Activated CD4-positive, alpha-beta T cell treated with anti-CD3 and anti-CD28 coated beads, Interleukin-10, Interleukin-2, amounts not matched to agents 100 ng/mL and 50 ng/mL, durations not matched to agents 16 hours and 8 hours (primary cell): ENCODE measurements around the gene CSMD2.

Experiments used
- DNase-seq: peaks from one replicate; pipeline ENCODE4 v3.0.0-alpha.2; 2020

Gene CSMD2

DNA sequence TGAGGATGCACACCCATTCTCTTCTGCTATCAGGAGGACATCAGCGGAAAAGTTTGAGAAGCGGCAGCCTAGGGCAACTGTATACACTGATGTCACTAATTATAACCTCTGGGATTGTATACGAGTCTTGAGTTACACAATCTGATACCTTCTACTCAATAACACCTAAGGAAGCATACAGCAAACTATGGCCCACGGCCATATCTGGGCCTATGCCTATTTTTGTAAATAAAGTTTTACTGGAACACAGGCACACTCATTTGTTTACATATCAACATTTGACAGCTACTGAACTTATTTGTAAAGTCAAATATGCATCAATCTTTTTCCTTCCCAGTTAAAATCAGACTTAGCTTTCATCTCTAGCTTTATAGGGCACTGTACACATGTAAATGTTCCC lies 505.4 kb downstream of the CSMD2 start:
- DNase-seq: no peak

DNA sequence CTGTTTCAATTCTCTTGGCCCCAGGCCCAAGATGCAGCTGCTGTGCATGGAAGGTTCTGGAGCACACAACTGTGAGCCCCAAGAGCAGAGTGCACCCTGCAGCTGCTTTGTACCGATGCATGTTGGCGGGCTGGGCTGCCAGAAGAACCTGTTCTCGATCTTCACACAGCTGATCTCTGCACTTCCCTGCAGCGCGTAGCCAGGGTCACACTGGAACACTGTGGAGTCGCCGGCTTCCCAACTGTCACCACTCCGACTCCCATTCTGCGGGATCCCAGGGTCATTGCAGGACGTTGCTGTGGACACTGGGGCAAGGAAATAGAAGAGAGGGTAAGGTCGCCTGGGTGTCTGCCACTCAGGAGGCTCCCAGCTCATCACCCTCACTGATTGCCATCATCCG lies 507.2 kb downstream of the CSMD2 start:
- no peak for DNase-seq

DNA sequence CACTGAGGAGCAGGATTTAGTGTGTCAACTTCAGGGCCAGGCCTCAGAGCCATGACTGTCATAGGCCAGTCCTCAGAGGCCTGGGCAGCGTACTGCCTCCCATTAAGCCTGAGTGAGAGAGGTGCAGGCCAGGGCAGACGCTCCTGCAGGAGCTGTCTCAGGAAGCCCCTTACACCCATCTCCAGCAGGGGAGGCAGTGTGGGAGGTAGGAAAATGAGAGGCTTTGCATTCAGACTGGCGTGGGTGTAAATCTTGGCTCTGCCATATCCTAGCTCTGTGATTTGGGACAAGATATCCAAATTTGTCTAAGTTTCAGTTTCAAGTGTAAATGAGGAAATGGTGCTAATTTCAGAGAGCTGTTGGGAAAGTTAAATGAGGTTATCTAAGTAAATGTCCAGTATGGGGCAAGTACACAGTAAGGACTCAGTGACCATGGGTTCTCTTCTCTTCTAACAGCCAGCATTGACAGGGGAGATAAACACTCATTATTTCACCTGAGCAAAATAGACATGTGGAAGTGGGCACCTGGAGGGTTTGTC lies 508.5 kb downstream of the CSMD2 start:
- DNase-seq: no peak

DNA sequence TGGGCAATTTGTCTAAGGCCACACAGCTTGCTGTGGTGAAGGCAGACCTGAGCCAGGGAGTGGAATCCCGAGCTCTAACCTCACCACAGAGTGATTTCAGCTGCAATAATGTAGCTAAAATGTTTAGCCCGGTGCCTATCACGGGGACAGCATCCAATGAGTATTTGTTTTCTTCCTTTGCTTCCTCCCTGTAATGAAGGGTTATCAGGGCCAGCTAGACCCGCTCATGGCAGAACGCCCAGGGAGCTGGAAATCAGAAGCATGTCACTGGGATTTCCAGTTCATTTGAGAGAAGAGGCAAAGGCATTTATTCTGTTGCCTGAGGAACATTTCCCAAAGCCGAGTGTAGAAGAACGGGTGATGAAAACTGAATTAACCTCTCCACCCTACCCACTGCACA lies 509.5 kb downstream of the CSMD2 start:
- no peak for DNase-seq

DNA sequence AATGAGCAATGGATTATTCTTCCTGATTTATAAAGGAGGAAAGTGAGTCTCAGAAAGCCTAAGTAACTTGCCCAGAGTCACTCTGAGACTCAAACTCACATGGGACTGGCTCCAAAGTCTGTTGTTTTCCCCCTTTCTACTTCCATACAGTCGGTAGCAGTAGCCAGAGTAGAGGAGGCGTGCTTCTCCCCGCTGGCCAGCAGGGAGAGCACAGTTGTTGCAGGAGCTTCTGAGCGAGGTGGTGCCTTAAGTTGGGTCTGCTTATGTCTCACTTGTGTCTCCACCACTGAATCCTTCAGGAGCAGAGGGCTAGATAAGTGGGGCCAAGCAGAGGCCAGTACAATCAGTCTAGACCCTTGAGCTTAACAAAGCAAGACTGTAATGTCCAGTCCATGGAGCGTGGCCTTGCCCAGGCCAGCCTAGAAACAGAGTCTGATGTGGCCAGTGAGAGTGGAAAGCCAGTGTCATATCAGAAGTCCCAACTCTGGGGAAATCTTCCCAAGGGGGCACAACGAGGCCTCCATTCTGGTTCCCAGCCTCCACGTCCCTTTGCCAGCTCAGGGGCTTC lies 510.7 kb downstream of the CSMD2 start:
- DNase-seq: no peak

DNA sequence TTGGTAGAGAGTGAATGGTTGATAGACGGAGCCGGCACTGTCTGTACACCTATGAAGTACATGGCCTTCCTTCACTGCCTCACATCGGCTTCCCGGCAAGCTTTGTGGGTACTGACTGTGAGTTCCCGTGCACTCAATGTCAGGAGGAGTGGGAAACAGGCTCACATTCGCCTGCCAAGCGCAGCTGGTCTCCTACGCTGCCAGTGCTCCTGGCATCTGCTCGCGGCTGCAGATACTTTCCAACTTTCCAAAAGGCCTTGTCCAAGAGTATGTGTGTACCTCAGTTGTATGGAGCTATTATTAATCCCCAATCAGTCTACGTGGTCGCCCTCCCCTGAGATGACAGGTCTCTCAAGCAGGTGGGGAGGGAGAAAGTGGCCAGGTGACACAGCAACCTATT lies 511.8 kb downstream of the CSMD2 start:
- no peak for DNase-seq

DNA sequence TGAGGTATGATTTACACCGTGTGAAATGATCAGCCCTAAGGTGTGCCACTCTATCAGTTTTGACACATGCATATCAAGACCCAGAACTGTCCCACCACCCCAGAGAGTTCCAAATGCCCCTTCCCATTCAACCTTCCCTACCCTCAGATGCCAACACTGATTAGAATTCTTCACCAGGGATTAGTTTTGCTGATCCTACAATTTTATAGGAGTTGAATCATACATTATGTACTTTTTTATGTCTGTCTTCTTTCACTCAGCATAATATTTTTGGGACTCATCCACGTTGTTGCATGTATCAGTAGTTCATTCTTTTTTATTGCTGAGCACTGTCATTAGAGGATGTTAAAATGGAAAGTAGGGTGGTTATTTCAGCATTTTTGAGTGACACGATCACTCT lies 514.3 kb downstream of the CSMD2 start:
- no peak for DNase-seq

DNA sequence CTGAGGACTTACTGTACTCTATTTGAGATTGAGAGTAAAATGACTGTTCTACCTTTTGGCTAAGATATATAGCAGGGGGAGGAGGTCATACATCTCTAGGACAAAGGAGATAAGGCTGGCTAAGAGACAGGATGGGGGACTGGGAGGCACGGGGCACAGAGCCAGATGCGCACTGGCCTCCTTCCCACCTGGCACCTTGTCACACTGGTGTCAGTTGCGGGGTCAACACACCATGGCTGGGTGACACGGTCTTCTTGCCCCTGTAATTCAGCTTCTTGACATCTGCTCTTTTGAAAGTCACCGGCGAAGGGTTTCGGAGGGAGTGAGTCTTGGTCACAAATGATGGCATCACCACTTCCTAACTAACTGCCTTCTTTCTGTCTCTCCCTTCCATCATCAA lies 515.3 kb downstream of the CSMD2 start:
- DNase-seq: no peak

DNA sequence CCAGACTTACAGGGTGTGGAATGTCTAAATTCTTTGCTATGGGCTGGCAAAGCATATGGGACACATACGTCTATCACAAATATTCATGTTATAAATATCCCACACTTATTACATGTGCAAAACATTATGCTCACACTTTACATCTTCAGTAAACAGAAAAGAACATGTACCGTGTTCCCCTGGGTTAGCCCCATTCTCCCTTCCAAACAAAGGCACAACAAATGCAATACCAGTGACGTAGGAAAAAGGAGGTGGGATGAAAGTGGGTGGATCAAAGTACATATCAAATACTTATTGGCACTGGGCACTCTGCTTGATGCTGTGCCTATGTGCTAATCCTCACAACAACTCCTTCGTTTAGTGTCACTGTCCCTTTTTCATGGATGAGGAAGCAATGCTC lies 521.8 kb downstream of the CSMD2 start:
- DNase-seq: no peak

DNA sequence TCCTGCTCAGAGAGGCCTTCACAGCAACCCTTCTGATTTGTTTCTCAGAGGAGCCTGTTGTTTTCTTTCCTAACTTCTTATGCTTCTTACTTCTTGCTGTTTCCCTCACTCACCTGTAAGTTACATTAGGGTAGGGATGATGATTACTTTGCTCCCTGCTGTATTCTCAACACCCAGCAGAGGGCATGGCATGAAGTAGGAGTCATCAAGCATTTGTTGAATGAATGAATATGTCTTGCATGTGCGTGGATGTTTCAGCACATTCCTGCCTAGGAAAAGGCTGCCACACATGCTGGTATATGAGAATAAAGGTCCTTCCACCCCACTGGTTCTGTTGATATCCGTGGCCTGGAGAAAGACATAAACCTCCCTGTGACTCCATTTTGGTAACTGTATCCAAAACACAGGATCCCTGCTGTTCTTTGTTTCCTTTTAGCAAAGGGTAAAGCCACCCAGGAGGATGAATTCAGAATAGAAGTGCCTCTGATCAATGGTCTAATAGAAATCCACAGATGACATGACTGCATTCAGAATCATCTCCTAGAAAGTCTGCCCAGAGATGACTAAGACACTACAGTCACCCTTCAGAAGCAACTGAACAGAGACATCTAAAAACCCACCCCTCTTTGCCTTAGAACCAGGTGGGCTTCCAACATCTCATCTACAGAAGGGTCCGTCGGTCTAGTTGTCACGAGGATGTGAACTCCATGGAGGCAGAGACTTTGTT lies 523.8 kb downstream of the CSMD2 start:
- DNase-seq: no peak

DNA sequence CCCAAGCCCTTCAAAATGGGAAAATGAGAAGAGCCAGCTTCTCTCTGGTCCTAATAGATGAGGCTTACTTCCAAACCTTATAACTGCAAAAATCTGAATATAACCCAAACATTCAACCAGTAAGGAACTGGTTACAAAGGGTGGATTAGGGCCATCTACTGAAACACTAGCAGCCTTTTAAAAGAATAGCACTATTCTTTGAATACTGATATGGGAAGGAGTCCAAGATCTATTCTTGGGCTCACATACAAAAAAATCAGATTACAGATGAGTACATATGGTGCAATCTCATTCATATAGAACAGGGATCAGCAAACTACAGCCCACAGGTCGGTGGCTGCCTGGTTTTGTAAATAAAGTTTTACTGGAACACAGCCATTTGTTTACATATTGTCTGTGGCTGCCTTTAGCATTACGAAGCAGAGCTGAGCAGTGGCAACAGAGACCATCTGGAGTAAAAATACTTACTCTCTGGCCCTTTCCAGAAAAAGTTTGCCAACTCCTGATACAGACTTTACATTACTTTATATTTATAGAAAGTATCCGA lies 524.8 kb downstream of the CSMD2 start:
- no peak for DNase-seq

DNA sequence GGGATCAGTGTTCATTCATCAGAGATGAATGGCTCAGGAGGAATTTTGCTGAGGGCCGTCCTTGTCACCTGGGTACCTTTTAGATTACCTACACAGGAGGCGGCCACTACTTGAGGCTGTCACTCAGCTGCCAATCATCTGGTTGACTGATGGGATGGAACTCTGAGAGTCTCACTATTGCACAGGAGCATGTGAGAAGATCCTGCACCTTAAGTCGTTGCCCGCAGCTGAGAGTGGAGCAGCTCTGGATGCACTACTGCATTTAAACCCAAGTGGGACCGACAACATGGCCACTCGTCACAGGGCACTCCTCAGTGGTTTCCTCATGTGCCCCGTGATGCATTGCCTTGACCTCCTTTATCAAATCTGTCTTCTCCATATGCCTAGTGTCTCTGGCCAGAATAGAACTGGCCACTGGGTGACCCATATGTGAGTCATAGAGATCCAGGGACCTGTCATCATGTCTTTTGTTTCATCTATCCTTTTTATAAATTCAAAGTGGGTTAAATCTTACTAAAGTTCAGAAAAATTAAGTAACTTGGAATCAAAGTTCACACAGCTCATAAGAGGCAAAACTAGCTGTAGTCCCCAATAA lies 527.1 kb downstream of the CSMD2 start:
- no peak for DNase-seq

DNA sequence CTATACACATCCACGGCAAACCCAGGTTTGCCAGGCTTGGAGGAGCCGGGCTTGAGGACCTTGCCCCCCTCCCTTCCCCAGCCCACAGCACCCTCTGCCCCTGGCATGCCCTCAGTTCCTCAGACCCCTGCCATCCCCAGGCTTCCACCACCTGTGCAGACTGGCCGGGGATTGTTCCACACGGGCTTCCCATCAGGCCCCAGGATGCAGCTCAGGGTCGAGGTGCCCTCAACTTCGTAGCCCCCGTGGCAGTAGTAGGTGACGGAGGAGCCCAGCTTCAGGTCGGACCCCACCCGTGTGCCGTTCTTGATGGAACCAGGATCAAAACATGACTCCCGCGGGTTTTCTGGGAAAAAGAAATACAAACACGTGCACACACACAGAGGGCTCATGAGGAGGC lies 528.8 kb downstream of the CSMD2 start:
- DNase-seq: no peak

DNA sequence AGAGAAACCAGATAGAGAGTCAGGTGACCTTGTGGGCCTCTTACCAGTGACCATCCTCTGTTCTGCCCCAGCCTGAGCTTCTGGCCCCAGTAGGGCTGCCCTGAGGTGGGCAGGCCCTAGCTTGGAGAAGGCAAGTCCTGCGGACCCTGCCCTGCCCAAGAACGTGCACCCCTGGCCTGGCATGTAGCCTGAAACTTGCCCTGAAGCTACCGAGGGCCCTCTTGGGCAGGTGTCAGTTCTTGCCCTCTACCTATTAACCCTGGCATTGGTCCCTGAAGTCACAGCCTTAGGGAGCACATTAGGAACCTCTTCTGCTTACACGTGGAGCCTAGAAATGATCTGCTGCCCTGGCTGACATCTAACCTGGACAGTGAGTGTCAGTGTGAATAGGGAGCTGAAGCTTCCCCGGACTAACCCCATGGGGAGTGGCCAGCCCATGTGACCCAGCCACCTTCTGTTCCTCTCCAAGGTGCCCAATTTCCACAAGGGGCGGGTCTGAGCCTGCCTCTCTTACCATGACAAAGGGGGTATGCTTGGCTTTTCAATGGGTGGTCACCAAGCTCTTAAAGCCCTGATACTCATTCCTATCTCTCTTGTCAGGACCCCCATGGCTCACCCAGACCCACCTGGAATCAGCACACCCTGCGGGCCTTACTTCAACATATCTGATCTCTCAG lies 529.6 kb downstream of the CSMD2 start:
- no peak for DNase-seq

DNA sequence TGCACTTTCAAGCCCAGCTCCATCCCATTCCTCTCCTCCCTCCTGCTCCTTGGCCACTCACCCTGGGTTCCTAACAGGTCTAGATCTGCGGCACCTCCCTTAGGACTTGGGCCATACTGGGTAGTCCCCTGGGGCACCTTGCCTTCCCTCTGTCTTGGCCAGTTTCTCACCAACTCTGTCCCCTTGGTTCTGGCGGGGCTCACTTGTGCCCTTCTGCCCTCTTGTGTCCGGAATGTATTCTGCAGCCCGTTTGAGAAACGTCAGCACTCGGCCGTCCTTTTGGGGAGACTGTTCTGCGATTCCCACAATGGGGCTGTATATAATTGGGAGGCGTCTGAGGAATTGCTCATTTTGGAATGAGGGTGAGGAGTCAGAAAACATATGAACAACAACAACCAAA lies 530.2 kb downstream of the CSMD2 start:
- DNase-seq: peak; percentile 31

DNA sequence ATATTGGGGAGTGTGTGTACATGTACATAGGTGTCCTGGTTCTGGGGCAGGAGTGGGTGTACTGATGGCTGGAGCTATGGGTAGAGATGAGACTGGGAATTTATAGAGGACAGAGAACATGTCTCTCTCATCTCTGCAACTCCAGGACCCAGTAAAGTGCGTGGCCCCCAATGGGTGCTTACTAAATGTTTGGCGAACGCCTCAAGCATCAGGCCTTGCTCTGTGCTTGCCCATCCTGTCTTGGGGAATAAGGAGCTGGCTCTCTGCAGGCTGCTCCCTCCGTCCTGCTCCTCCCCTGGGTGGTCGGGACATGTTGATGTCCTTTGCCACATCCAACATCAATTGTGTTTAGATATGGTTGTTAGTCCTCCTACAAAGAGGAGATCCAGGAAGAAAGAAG lies 530.9 kb downstream of the CSMD2 start:
- DNase-seq: no peak

DNA sequence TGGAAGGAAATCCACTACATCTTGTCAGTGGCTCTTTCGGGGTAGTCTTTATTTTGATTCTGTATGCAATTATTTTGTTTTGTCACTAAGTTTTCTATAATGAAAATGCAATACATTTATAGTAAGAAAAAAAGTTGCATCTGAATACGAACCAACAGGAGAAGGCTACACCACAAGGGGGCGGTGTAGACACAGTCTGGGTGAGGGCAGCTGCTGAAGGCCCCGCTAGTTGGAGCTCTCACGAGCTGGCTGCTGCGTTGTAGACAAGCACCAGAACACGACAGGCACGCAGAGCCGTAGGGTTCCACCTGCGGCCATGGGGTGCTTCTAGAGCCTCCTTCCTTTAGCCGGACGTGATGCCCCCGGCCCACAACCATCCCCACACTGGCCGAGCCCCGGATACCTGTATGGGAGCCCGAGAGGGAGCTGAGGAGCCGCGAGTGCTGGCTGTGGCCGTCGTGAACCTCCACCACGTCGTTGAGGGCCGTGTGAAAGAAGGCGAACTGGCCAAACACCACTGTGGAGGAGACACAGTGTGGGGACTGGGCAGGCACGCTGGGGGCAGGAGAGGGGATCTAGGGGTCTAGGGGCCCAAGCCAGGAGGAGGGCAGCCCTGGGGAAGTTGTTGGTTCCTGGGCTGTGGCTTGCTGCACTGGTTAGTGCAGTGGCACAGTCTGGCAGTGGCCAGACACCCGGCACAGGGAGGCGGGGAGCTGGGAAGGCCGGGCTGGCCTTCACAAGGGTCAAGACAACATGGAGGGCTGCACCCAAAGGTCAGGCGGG lies 531.8 kb downstream of the CSMD2 start:
- peak; percentile 89 for DNase-seq

DNA sequence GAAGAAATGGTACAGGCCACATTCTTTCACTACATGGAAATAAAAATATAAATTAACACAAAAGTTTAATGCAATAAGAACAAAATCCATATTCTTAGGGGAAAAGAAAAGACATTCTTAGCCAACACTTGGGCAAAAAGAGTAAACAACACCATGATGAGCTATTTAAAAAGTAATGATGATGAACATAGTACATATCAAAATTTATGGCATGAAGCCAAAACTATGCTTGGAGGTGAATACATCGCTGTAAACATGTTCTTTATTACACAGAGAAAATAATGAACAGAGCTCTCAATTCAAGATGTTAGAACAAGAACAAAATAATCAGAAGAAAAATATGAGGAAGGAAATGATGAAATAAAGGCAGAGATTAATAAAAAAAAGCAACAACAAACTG lies 534.3 kb downstream of the CSMD2 start:
- no peak for DNase-seq

DNA sequence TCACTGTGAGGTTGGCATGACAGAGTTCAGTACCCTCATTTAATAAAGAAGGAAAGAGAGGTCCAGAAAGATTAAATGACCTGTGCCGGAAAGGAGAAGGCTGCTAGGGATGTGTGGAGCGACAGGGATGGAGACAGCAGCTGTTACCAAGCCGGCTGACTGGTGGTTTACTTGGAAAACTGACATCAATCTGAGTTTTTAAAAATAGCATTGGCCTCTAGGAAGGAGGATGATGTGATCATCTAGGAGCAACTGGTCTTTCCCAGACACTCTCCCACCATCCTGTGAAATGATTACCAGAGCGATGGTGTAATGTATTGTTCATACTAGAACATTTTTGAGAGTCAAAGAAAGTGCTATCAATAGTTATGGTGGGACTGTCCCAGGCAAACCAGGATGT lies 538.2 kb downstream of the CSMD2 start:
- no peak for DNase-seq

DNA sequence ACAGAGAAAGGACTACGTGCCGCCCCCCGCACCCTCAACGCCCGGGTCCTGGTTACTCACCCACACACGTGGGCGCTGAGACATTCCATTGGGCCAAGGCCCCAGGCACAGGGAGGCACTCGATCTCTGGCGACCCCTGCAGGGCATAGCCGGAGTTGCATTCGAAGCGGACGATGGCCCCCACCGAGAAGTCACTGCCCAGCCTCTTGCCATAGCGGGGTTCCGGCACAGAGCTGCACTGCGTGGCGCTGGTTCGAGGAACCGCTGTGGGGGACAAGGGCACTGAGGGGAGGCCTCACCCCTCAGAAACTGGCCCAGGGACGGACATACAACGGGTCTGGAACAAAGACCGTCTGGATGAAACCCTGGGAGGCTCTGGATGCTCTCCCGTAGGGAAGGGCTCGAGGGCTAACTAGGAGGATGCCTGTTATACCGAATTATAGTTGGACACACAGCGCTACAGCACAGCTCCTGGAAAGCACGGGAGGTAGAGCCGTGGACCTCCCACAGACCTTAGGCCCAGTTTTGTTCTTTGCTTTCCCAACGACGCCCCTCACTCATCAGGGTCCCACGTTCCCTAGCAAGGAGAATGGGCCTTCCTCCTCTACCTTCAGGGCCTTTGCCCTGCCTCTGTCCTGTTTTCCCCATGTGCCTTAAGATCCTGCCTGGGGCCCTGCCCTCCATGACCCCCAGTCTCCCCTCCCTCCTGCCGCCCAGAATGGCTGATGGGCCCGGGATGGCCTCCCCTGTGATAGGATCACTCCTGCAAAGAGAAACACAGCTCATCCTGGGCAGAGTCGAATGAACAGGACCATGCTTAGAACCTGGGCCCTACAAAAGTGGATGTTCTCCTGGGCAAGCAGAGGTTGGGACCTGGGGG lies 539.8 kb downstream of the CSMD2 start:
- DNase-seq: peak; percentile 13

DNA sequence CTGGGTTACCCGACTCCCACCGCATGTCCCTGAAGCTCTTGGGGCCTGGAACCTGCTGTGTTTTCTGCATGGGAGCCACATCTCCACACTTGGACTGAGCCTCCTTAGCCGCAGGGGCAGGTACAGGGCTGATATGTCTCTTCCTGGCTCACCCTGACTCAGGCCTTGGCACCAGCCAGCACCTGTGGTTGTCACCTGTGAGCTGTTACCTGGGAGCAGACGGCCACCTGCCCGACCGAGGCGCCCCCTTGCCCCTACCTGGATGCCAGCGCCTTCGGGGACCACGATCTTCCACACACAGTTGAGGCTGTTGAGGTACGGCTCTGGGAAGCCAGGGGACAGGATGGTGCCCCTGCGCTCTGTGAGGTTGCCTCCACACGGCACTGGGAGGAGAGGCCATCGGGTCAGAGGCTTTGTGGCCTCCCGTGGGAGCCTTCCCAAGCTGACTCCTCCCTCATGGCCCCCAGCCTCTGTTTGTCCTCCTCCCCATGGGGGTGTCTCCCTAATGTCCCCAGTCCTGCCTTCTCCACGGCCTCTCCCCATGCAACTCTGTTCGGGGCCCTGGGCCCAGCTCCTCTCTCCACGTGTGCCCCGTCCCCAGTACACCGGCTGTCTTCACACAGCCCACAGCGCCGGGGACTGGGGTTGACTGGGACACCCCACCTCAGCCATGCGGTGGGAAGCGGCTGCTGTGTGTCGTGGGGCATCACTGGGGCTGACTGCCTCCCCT lies 540.6 kb downstream of the CSMD2 start:
- no peak for DNase-seq
